ENCODE data around the gene KRTAP10-9.

KRTAP10-9 gene

GRCh38 chr21:44649521-44650100, 22.7 kb downstream of the KRTAP10-9 start:
- no peak overlapping the region for H3K4me3 ChIP-seq (replicated peaks; ENCODE audit: low read depth, low read length)
- TF ChIP-seq, protein P1, sequence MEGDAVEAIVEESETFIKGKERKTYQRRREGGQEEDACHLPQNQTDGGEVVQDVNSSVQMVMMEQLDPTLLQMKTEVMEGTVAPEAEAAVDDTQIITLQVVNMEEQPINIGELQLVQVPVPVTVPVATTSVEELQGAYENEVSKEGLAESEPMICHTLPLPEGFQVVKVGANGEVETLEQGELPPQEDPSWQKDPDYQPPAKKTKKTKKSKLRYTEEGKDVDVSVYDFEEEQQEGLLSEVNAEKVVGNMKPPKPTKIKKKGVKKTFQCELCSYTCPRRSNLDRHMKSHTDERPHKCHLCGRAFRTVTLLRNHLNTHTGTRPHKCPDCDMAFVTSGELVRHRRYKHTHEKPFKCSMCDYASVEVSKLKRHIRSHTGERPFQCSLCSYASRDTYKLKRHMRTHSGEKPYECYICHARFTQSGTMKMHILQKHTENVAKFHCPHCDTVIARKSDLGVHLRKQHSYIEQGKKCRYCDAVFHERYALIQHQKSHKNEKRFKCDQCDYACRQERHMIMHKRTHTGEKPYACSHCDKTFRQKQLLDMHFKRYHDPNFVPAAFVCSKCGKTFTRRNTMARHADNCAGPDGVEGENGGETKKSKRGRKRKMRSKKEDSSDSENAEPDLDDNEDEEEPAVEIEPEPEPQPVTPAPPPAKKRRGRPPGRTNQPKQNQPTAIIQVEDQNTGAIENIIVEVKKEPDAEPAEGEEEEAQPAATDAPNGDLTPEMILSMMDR (IDR thresholded peaks at IDR 0.05; ENCODE audit: low read depth, low read length, missing control alignments) = no peak
- no peak for DNase-seq (ENCODE audit: extremely low read depth, low read depth)

DNA sequence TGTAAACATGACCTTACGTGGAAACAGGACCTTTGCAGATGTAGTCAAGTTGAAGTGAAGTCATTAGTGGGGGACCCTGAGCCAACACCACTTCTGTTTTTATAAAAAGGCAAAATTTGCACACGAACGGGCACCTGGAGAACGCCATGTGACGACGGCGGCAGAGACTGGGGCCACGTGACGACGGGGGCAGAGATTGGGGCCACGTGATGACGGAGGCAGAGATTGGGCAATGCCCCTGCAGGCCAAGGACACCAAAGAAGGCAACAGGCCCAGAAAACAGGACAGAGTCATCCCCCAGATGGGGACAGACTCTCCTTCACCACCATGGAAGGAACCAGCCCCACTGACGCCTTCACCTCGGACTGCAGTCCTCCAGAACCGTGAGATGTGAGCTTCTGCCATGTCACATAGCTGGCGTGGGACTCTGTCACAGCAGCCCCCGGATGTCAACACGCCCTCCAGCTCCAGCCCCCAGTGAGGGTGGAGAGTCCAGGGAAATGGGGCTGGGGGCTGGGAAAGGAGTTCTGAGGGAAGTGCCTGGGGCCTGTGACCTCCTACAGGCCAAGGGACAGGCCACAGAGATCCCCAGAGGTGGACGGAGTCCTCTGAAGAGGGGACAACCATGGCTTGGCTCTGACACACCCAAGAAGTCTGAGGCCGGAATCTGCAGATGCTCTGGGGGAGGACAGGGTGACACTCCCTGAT, 23.5 kb downstream of the KRTAP10-9 start:
- no peak overlapping the region for H3K4me3 ChIP-seq (replicated peaks; ENCODE audit: low read depth, low read length)
- TF ChIP-seq, protein P1 (IDR thresholded peaks at IDR 0.05; ENCODE audit: low read depth, low read length, missing control alignments) = no peak
- no peak for DNase-seq (ENCODE audit: extremely low read depth, low read depth)

- TF ChIP-seq, protein P1 (IDR thresholded peaks at IDR 0.05; ENCODE audit: low read depth, low read length, missing control alignments) = no peak
- H3K4me3 ChIP-seq (replicated peaks; ENCODE audit: low read depth, low read length) = no peak overlapping the region
- DNase-seq (ENCODE audit: extremely low read depth, low read depth) = no peak
Measured at GRCh38 chr21:44650973-44651675, 24.2 kb downstream of the KRTAP10-9 start.

DNA sequence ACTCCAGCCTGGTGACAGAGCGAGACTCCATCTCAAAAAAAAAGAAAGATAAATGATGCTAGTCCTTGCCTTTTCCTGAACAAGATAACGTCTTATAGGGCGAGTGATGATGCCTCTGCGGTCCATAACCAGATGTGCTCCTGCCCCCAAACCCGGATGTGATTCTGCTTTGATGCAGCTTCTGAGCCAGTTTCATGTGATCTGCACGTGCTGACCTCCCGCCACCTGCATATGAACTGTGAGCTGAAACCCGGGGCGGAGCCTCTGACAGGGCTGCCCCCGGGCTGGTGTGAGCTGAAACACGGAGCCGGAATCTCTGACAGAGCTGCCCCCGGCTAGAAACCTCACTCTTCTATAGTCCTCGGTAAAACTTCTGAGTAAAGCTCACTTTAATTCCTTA, 26.2 kb downstream of the KRTAP10-9 start:
- no peak overlapping the region for H3K4me3 ChIP-seq (replicated peaks; ENCODE audit: low read depth, low read length)
- no peak for DNase-seq (ENCODE audit: extremely low read depth, low read depth)
- TF ChIP-seq, protein P1 (IDR thresholded peaks at IDR 0.05; ENCODE audit: low read depth, low read length, missing control alignments) = no peak

DNA sequence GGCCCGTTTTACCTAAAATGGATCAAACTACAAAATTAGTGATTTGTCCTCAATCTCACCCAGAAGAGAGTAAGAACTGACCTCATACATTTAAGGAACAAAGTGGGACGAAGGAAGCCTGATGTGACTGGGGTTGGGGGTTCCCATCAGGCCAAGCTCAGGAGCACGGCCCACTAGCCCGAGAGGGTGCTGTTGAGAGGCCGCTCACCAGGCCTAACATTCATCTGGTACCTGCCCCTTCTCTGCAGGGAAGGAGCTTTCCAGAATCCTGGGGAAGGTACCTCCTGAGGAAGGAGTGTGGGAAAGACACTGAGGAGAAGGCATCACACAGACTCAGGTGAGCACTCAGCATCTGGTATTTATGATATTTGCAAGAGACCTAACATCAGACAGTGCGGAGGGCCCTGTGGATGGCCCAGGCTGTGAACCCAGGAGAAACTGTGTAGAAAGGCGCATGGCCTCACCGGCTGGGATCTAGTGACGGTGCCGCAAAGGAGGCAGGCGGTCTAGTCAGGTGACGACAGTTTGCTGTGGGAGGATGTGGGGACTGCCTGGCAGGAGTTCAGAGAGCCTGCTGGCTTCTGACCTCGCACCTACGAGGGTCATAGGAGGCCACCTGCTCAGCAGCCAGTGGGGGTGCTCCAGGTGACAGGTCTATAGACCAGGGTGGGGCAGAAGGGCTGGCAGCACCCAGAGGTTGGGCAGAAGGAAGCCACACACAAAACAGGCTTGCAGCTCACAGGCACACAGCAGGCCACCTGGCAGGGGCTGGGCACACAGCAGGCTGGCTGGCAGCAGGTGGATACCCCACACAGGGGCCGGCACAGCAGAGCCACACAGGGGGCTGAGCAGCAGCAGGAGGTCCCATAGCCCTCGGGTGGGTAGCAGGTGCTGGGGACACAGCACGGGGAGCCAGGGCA, 27.0 kb downstream of the KRTAP10-9 start:
- TF ChIP-seq, protein P1 (IDR thresholded peaks at IDR 0.05; ENCODE audit: low read depth, low read length, missing control alignments) = no peak
- DNase-seq (ENCODE audit: extremely low read depth, low read depth) = no peak
- no peak overlapping the region for H3K4me3 ChIP-seq (replicated peaks; ENCODE audit: low read depth, low read length)

DNA sequence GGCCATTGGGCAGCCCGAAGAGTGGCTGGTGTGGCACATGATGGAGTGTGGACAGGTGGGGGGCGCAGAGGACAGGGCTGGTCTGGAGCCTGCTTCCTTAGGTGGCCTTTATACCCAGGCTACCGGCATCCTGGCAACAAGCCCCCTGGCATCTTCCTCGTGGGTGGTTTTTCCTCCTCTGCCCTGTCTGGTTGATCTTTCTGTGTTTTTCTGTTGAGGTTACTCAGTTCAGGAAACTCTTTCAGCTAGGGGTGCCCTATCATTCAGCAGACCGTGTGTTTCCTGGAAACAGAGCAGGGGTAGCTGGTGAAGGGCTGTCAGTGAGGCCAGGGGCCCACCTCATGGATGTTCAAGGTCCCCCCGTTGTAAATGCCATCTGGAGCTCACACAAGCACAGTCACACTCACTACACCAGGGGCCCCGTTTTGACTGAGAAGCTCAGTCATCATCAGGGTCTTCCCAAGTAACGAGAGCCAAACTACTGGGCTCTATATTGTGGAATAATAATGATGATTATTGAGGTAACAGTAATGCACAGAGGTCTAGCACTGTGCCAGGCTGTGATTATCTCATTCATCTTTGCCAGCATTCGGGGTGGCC, 27.8 kb downstream of the KRTAP10-9 start, which contains the start of gene KRTAP12-4:
Gene KRTAP12-4, minus strand, starts transcription at position 84 of the 600 bp plus-strand sequence. Its CDS starts 45 bp downstream, at position 39.
- TF ChIP-seq, protein P1 (IDR thresholded peaks at IDR 0.05; ENCODE audit: low read depth, low read length, missing control alignments) = no peak
- no peak for DNase-seq (ENCODE audit: extremely low read depth, low read depth)
- H3K4me3 ChIP-seq (replicated peaks; ENCODE audit: low read depth, low read length) = no peak within 1 kb of the TSS
